HUES48 (cell line): ENCODE measurements around the gene URM1.
"Not testable (repeated sequence)": the region's sequence is repeated elsewhere in the genome, so short reads cannot be mapped to it uniquely, and the experiment has no call there.

Experiments used
- H3K27ac ChIP-seq: one replicate; pipeline ENCODE4 v1.7.0; 2013; ENCODE audit warnings: low read depth, low read length, inconsistent platforms
- H3K27me3 ChIP-seq: 2 replicates; pipeline ENCODE4 v1.6.1; 2013; ENCODE audit warnings: mild to moderate bottlenecking, low read length; ENCODE audit not compliant: control insufficient read depth, insufficient read depth
- H3K36me3 ChIP-seq: 2 replicates; pipeline ENCODE4 v1.6.1; 2013; ENCODE audit warnings: low read length; ENCODE audit not compliant: control insufficient read depth, insufficient read depth
- H3K4me1 ChIP-seq: 2 replicates; pipeline ENCODE4 v1.6.1; 2013; ENCODE audit warnings: mild to moderate bottlenecking, low read length; ENCODE audit not compliant: control insufficient read depth, insufficient read depth
- H3K4me3 ChIP-seq: 2 replicates; pipeline ENCODE4 v1.5.1; 2013; ENCODE audit warnings: mild to moderate bottlenecking, low read depth, low read length
- H3K9ac ChIP-seq: 2 replicates; pipeline ENCODE4 v1.6.1; 2013; ENCODE audit warnings: mild to moderate bottlenecking, low read depth, low read length, moderate library complexity
- H3K9me3 ChIP-seq: 2 replicates; pipeline ENCODE4 v1.6.1; 2013; ENCODE audit warnings: low read length; ENCODE audit not compliant: control insufficient read depth, insufficient read depth

The URM1 gene

GRCh38 chr9:128411364-128412119 lies 40.4 kb downstream of the URM1 start:
- Histone ChIP-seq H3K4me3 (no peak overlapping the region), H3K36me3 (no peaks in the 10 kb centered on the region), H3K27ac (no peak overlapping the region), H3K9ac (no peak overlapping the region), H3K9me3 (no peaks in the 10 kb centered on the region), H3K4me1 (peaks cover 25% of the 10 kb centered on the region), H3K27me3 (peaks cover 83% of the 10 kb centered on the region)

GRCh38 chr9:128412120-128412790 lies 41.1 kb downstream of the URM1 start:
- H3K4me1 ChIP-seq, result peaks cover 25% of the 10 kb centered on the region
- H3K4me3 ChIP-seq, result no peak overlapping the region
- H3K9ac ChIP-seq, result no peak overlapping the region
- peaks cover 82% of the 10 kb centered on the region for H3K27me3 ChIP-seq
- no peaks in the 10 kb centered on the region for H3K9me3 ChIP-seq
- H3K36me3 ChIP-seq, result no peaks in the 10 kb centered on the region
- no peak overlapping the region for H3K27ac ChIP-seq

GRCh38 chr9:128413728-128414127 lies 42.6 kb downstream of the URM1 start:
- not testable (repeated sequence) for H3K27ac ChIP-seq, H3K9me3 ChIP-seq, H3K9ac ChIP-seq, H3K36me3 ChIP-seq, H3K4me3 ChIP-seq
- peaks cover 75% of the 10 kb centered on the region for H3K27me3 ChIP-seq
- H3K4me1 ChIP-seq, result peaks cover 16% of the 10 kb centered on the region

GRCh38 chr9:128414461-128414860 lies 43.3 kb downstream of the URM1 start:
- Histone ChIP-seq H3K9me3 (no peaks in the 10 kb centered on the region), H3K27me3 (peaks cover 75% of the 10 kb centered on the region), H3K9ac (no peak overlapping the region), H3K36me3 (no peaks in the 10 kb centered on the region), H3K4me1 (peaks cover 17% of the 10 kb centered on the region), H3K4me3 (no peak overlapping the region), H3K27ac (no peak overlapping the region)

GRCh38 chr9:128415281-128415680 lies 44.1 kb downstream of the URM1 start:
- Histone ChIP-seq H3K27ac (no peak overlapping the region), H3K4me3 (no peak overlapping the region), H3K27me3 (peaks cover 75% of the 10 kb centered on the region), H3K9me3 (no peaks in the 10 kb centered on the region), H3K36me3 (no peaks in the 10 kb centered on the region), H3K4me1 (peaks cover 14% of the 10 kb centered on the region; the same call in 1 of the 2 replicates), H3K9ac (no peak overlapping the region)

GRCh38 chr9:128416014-128416413 lies 44.8 kb downstream of the URM1 start:
- Histone ChIP-seq H3K27me3 (peaks cover 72% of the 10 kb centered on the region), H3K27ac (no peak overlapping the region), H3K4me1 (peaks cover 14% of the 10 kb centered on the region; the same call in 1 of the 2 replicates), H3K9ac (no peak overlapping the region), H3K9me3 (no peaks in the 10 kb centered on the region), H3K36me3 (no peaks in the 10 kb centered on the region), H3K4me3 (no peak overlapping the region)

GRCh38 chr9:128416432-128417019 lies 45.4 kb downstream of the URM1 start:
- no peaks in the 10 kb centered on the region for H3K9me3 ChIP-seq
- no peaks in the 10 kb centered on the region for H3K36me3 ChIP-seq
- peaks cover 14% of the 10 kb centered on the region; the same call in 1 of the 2 replicates for H3K4me1 ChIP-seq
- H3K4me3 ChIP-seq, result no peak overlapping the region
- H3K27ac ChIP-seq, result no peak overlapping the region
- H3K9ac ChIP-seq, result no peak overlapping the region
- H3K27me3 ChIP-seq, result peaks cover 72% of the 10 kb centered on the region

GRCh38 chr9:128419061-128419925 lies 48.1 kb downstream of the URM1 start:
- Histone ChIP-seq H3K9me3 (no peaks in the 10 kb centered on the region), H3K4me3 (peak overlapping the region; percentile 35; the same call in 1 of the 2 replicates), H3K27me3 (peaks cover 76% of the 10 kb centered on the region), H3K27ac (no peak overlapping the region), H3K4me1 (peaks cover 12% of the 10 kb centered on the region; the same call in 1 of the 2 replicates), H3K9ac (no peak overlapping the region), H3K36me3 (no peaks in the 10 kb centered on the region)

- Histone ChIP-seq H3K9ac (no peak overlapping the region), H3K27ac (no peak overlapping the region), H3K4me1 (peaks cover 12% of the 10 kb centered on the region; the same call in 1 of the 2 replicates), H3K9me3 (no peaks in the 10 kb centered on the region), H3K36me3 (no peaks in the 10 kb centered on the region), H3K4me3 (peak overlapping the region; percentile 83), H3K27me3 (peaks cover 70% of the 10 kb centered on the region)
Measured at GRCh38 chr9:128420060-128420650, 49.0 kb downstream of the URM1 start.
